HCT116 (cell line): ENCODE measurements around the gene STK32B. TPM values are rescaled to one million over a fixed set of nuclear protein-coding genes. Genes with fewer than 3 reads are reported as not detected.

Source experiments
- ATAC-seq: fragments of 200-7000 bp; cut with Tn5 transposase; 2 replicates; pipeline ENCODE4 v1.9.1; 2020; ENCODE audit warnings: mild to moderate bottlenecking, moderate library complexity
- BruUV-seq: library from RNA; stranded (reverse); fragments of 400-500 nt; replicated peaks from 2 replicates; lab custom pipeline; 2021; lab: Mats Ljungman, UMichigan
- CTCF ChIA-PET: fragments of 300-600 bp; sonication (Branson Sonifier 250); formaldehyde crosslinking; loops from one replicate; lab custom pipeline; 2021; ENCODE audit warnings: antibody characterized with exemption; lab: Charles Lee
- POLR2A ChIA-PET: fragments of 300-600, 350-600 bp; sonication (Branson Sonifier 250); formaldehyde crosslinking; loops from one replicate; lab custom pipeline; 2021; ENCODE audit warnings: antibody characterized with exemption; lab: Charles Lee
- RAD21 ChIA-PET, 2 experiments: fragments of 300-600 bp; sonication (Branson Sonifier 250); formaldehyde crosslinking; loops; one replicate each; lab custom pipeline; 2023; ENCODE audit warnings: low total read pairs in 2 of 2; ENCODE audit not compliant: uncharacterized antibody in 2 of 2, unreplicated experiment in 2 of 2, low non-redundant PET in 1 of 2; lab: Charles Lee
- DNase-seq: peaks from one replicate; pipeline ENCODE4 v3.0.0-alpha.2; 2010; ENCODE audit warnings: low read depth, low spot score
- H2AFZ ChIP-seq: fragments of 200-600 bp; shearing (Covaris generic), sonication (generic); 2 replicates; pipeline ENCODE4 v1.6.1; 2017; ENCODE audit warnings: low read depth, mixed run types, mixed read lengths, antibody characterized with exemption, low read length; ENCODE audit not compliant: poor library complexity, severe bottlenecking
- H3K27ac ChIP-seq: 2 replicates; pipeline ENCODE4 v1.5.1; 2012; ENCODE audit warnings: low read depth, low read length
- H3K27me3 ChIP-seq: fragments of 200-600 bp; sonication (generic); 2 replicates; pipeline ENCODE4 v1.6.1; 2016; ENCODE audit warnings: mixed run types, low read length, mixed read lengths; ENCODE audit not compliant: insufficient read depth
- H3K36me3 ChIP-seq, 2 experiments: fragments of 200-500 bp in 1 of 2; fragments of 200-600 bp in 1 of 2; sonication (Bioruptor generic) in 1 of 2; sonication (generic) in 1 of 2; 2 replicates each; pipeline versions ENCODE4 v1.5.1 to v1.6.1; 2014 to 2016; ENCODE audit warnings: low read length in 2 of 2, inconsistent platforms in 1 of 2, mixed read lengths in 1 of 2, mixed run types in 1 of 2; ENCODE audit not compliant: insufficient read depth in 2 of 2, control insufficient read depth in 1 of 2
- H3K4me1 ChIP-seq, 2 experiments: fragments of 200-600 bp in 1 of 2; sonication (generic) in 1 of 2; 2 replicates each; pipeline versions ENCODE4 v1.5.1 to v1.6.1; 2012 to 2017; ENCODE audit warnings: low read length in 2 of 2, inconsistent platforms in 1 of 2, mild to moderate bottlenecking in 1 of 2, mixed read lengths in 1 of 2, mixed run types in 1 of 2, moderate library complexity in 1 of 2; ENCODE audit not compliant: insufficient read depth in 2 of 2, control insufficient read depth in 1 of 2
- H3K4me2 ChIP-seq: fragments of 200-600 bp; sonication (generic); 2 replicates; pipeline ENCODE4 v1.6.1; 2017; ENCODE audit warnings: mixed run types, low read length, mixed read lengths
- H3K4me3 ChIP-seq, 2 experiments: fragments of 200-600 bp in 1 of 2; sonication (generic) in 1 of 2; replicated peaks in 1 of 2; 2 replicates each; pipeline ENCODE4 v1.5.1; 2011 to 2016; ENCODE audit warnings: low read length in 2 of 2, control low read depth in 1 of 2, low read depth in 1 of 2, mild to moderate bottlenecking in 1 of 2, mixed read lengths in 1 of 2, mixed run types in 1 of 2
- H3K79me2 ChIP-seq: fragments of 200-600 bp; sonication (generic); 2 replicates; pipeline ENCODE4 v1.6.1; 2017; ENCODE audit warnings: mild to moderate bottlenecking, mixed run types, low read length, moderate library complexity, mixed read lengths; ENCODE audit not compliant: insufficient read depth
- H3K9ac ChIP-seq: fragments of 200-600 bp; sonication (generic); 2 replicates; pipeline ENCODE4 v1.6.1; 2016; ENCODE audit warnings: low read length, mixed read lengths
- H3K9me2 ChIP-seq: fragments of 200-600 bp; sonication (generic), shearing (Covaris generic); 2 replicates; pipeline ENCODE4 v1.6.1; 2017; ENCODE audit warnings: mixed run types, mild to moderate bottlenecking, moderate library complexity; ENCODE audit not compliant: insufficient read depth
- H3K9me3 ChIP-seq, 2 experiments: fragments of 200-500 bp in 1 of 2; fragments of 200-600 bp in 1 of 2; sonication (Bioruptor generic) in 1 of 2; sonication (generic) in 1 of 2; 2 replicates each; pipeline ENCODE4 v1.6.1; 2014 to 2017; ENCODE audit warnings: low read length in 2 of 2, mixed read lengths in 2 of 2, inconsistent platforms in 1 of 2, low read depth in 1 of 2, mild to moderate bottlenecking in 1 of 2, mixed run types in 1 of 2, moderate library complexity in 1 of 2; ENCODE audit not compliant: control insufficient read depth in 1 of 2, insufficient read depth in 1 of 2
- H4K20me1 ChIP-seq: fragments of 200-600 bp; sonication (generic), shearing (Covaris generic); 2 replicates; pipeline ENCODE4 v1.6.1; 2017; ENCODE audit warnings: mixed run types, mild to moderate bottlenecking, moderate library complexity; ENCODE audit not compliant: insufficient read depth
- CBX3 ChIP-seq: IDR thresholded peaks from 2 replicates; pipeline ENCODE4 v1.6.1; 2012; ENCODE audit warnings: low read depth
- EGR1 ChIP-seq: IDR thresholded peaks from 2 replicates; pipeline ENCODE4 v1.6.1; 2012; ENCODE audit warnings: low read depth
- ELF1 ChIP-seq: IDR thresholded peaks from 2 replicates; pipeline ENCODE4 v1.6.1; 2012; ENCODE audit warnings: low read depth, borderline replicate concordance
- JUND ChIP-seq: IDR thresholded peaks from 2 replicates; pipeline ENCODE4 v1.6.1; 2012
- RAD21 ChIP-seq: IDR thresholded peaks from 2 replicates; pipeline ENCODE4 v1.6.1; 2012; ENCODE audit warnings: low read depth, mild to moderate bottlenecking
- SIN3A ChIP-seq: IDR thresholded peaks from 2 replicates; pipeline ENCODE4 v1.6.1; 2012; ENCODE audit warnings: low read depth
- YY1 ChIP-seq: IDR thresholded peaks from 2 replicates; pipeline ENCODE4 v1.6.1; 2011; ENCODE audit warnings: low read length, low read depth, moderate library complexity, mild to moderate bottlenecking; ENCODE audit not compliant: insufficient replicate concordance; ENCODE audit errors: extremely low read depth
- ZFX ChIP-seq: fragments of 450-650 bp; IDR thresholded peaks from 2 replicates; pipeline ENCODE4 v1.6.1; 2017
- ZNF274 ChIP-seq: fragments of 200-500 bp; sonication (Bioruptor generic); IDR thresholded peaks from 2 replicates; pipeline ENCODE4 v1.6.1; 2014; ENCODE audit warnings: mild to moderate bottlenecking, low read depth, low read length, inconsistent platforms
- intact Hi-C: fragments of 100-400 bp; cut with micrococcal nuclease; formaldehyde crosslinking; loops from 2 replicates; pipeline ENCODE4 v1.10.0; 2022
- total RNA-seq: library from RNA; stranded (reverse); gene quantifications from one replicate; pipeline ENCODE4 v1.2.1, GENCODE V29; 2021; ENCODE audit not compliant: unreplicated experiment
- TF ChIP-seq, protein P1 (sequence below): IDR thresholded peaks from 2 replicates; pipeline ENCODE4 v1.6.1; 2012; ENCODE audit warnings: low read depth
- TF ChIP-seq, protein P2 (sequence below): IDR thresholded peaks from 2 replicates; pipeline ENCODE4 v1.6.1; 2012
- TF ChIP-seq, protein P3 (sequence below), 3 experiments: fragments of 200-600 bp in 1 of 3; sonication (generic) in 1 of 3; IDR thresholded peaks in 2 of 3; conservative IDR thresholded peaks in 1 of 3; 2 replicates each; pipeline ENCODE4 v1.5.1; 2012 to 2017; ENCODE audit warnings: low read depth in 2 of 3, low read length in 2 of 3, antibody characterized with exemption in 1 of 3, borderline replicate concordance in 1 of 3, control low read depth in 1 of 3, mild to moderate bottlenecking in 1 of 3, mixed read lengths in 1 of 3, mixed run types in 1 of 3, moderate library complexity in 1 of 3; ENCODE audit not compliant: insufficient read depth in 1 of 3

The STK32B gene
- total RNA-seq, 1 experiment from 2014 or later = not detected

DNA sequence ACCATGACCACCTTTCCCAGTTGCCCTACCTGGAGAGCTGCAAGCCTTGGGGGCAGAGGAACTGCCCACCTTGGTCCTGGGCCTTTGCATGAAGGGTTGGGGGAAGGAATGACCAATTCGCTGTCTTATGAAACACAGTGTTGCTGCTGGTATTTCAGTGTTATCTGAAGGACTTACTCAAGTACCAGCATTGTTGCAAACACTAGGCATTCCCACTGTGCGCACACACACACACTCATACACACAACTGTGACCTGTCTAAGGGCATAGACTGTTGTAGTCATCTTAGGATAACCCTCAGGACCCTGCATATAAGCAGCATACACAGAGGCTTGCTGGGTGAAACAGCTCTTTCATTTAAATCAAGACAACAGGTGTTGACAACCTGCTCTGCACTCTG lies 446.2 kb downstream of the STK32B start (continued):
- TF ChIP-seq, protein P1, sequence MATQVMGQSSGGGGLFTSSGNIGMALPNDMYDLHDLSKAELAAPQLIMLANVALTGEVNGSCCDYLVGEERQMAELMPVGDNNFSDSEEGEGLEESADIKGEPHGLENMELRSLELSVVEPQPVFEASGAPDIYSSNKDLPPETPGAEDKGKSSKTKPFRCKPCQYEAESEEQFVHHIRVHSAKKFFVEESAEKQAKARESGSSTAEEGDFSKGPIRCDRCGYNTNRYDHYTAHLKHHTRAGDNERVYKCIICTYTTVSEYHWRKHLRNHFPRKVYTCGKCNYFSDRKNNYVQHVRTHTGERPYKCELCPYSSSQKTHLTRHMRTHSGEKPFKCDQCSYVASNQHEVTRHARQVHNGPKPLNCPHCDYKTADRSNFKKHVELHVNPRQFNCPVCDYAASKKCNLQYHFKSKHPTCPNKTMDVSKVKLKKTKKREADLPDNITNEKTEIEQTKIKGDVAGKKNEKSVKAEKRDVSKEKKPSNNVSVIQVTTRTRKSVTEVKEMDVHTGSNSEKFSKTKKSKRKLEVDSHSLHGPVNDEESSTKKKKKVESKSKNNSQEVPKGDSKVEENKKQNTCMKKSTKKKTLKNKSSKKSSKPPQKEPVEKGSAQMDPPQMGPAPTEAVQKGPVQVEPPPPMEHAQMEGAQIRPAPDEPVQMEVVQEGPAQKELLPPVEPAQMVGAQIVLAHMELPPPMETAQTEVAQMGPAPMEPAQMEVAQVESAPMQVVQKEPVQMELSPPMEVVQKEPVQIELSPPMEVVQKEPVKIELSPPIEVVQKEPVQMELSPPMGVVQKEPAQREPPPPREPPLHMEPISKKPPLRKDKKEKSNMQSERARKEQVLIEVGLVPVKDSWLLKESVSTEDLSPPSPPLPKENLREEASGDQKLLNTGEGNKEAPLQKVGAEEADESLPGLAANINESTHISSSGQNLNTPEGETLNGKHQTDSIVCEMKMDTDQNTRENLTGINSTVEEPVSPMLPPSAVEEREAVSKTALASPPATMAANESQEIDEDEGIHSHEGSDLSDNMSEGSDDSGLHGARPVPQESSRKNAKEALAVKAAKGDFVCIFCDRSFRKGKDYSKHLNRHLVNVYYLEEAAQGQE = no peak
- TF ChIP-seq RAD21 = no peak
- TF ChIP-seq, protein P2, sequence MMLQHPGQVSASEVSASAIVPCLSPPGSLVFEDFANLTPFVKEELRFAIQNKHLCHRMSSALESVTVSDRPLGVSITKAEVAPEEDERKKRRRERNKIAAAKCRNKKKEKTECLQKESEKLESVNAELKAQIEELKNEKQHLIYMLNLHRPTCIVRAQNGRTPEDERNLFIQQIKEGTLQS = no peak

DNA sequence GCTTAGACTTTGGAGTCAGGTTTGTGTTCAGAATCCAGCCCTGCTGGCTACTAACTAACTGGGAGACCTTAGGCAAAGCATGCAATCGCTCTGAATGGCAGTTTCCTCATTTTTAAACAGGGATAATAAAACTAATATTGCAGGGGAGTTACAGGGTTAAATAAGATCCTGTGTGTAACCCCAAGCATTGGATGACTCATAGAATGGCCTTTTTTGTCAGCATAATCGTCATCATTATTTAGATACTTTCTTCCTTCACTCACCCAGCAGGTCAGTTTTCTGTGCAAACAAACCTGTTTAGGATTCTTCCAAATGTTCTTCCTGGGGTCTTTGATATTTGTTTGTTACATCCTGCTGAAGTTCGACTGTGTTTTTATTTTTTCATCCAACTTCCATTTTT lies 448.9 kb downstream of the STK32B start:
- no peaks in the 10 kb centered on the region for H3K9me2 ChIP-seq
- POLR2A ChIA-PET = no interaction called here
- H3K4me2 ChIP-seq = no peak overlapping the region
- peaks cover 52% of the 10 kb centered on the region for H3K27me3 ChIP-seq
- no peaks in the 10 kb centered on the region for H3K4me1 ChIP-seq
- no peak overlapping the region for H3K4me3 ChIP-seq
- TF ChIP-seq SIN3A = no peak
- TF ChIP-seq ZFX = no peak
- no peak for TF ChIP-seq ZNF274
- no peak for TF ChIP-seq CBX3
- no peak for TF ChIP-seq EGR1
- no peak for TF ChIP-seq JUND
- TF ChIP-seq, protein P1 = no peak
- TF ChIP-seq ELF1 = no peak
- no peak for TF ChIP-seq YY1
- TF ChIP-seq, protein P3, sequence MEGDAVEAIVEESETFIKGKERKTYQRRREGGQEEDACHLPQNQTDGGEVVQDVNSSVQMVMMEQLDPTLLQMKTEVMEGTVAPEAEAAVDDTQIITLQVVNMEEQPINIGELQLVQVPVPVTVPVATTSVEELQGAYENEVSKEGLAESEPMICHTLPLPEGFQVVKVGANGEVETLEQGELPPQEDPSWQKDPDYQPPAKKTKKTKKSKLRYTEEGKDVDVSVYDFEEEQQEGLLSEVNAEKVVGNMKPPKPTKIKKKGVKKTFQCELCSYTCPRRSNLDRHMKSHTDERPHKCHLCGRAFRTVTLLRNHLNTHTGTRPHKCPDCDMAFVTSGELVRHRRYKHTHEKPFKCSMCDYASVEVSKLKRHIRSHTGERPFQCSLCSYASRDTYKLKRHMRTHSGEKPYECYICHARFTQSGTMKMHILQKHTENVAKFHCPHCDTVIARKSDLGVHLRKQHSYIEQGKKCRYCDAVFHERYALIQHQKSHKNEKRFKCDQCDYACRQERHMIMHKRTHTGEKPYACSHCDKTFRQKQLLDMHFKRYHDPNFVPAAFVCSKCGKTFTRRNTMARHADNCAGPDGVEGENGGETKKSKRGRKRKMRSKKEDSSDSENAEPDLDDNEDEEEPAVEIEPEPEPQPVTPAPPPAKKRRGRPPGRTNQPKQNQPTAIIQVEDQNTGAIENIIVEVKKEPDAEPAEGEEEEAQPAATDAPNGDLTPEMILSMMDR (IDR thresholded peaks at IDR 0.05 in 2 of 3, conservative IDR thresholded peaks at IDR 0.05 in 1 of 3; ENCODE audit: borderline replicate concordance in 1 of 3, insufficient read depth in 1 of 3, low read depth in 2 of 3, low read length in 2 of 3) = no peak
- no TSS peak for BruUV-seq
- H3K79me2 ChIP-seq = no peaks in the 10 kb centered on the region
- H4K20me1 ChIP-seq = no peaks in the 10 kb centered on the region
- no peak overlapping the region for H3K9ac ChIP-seq
- H3K27ac ChIP-seq = no peak overlapping the region
- no peak overlapping the region for H2AFZ ChIP-seq
- CTCF ChIA-PET = no interaction called here
- intact Hi-C loops = no loop called here
- no peaks in the 10 kb centered on the region for H3K36me3 ChIP-seq
- no peak for DNase-seq
- ATAC-seq = no peak
- no peaks in the 10 kb centered on the region for H3K9me3 ChIP-seq
- RAD21 ChIA-PET = no interaction called here
